Jurkat, Clone E6-1 (cell line): ENCODE results near the gene PTPN14.

Source experiments
- DNase-seq: peaks from one replicate; pipeline ENCODE4 v3.0.0-alpha.2; 2011; ENCODE audit warnings: low read depth, low spot score
- H3K4me3 ChIP-seq: 2 replicates; pipeline ENCODE4 v1.5.1; 2011; ENCODE audit warnings: mild to moderate bottlenecking, low read length, control low read depth, moderate library complexity

The PTPN14 gene

DNA sequence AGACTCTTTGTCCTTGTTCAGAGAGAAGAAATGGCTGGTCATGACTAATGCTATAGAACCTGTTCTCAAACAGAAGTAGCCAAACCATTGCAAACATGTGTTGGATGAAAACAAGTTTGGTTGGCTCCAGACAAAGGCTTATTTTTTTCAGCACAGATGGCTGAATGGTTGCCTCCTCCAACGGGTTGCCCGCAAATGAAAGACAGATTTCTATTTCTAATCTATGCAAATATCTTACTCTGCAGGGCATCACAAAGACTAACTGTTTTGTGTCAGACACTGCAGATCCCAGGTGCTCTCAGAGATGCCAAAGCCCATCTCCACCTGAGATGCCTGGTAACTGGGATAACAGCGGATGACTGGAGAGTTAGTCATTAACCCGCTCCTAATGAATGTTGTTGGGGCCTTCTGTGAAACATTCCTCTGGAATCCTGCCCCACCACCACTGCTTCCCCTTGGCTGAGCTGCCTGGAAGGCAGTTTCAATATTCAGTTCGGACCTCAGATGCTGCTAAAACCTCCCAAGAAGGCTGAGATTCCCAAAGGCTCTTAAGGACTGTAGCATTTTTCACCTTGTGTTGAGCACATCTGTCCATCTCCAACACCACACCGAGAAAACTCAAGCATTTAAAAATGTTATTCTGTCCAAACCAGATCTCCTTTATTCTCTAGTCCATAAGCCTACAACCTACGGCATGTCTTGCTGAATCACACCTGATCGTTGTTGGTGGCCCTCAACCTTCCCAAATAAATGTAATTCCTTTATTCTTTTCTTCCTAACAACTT, 104.4 kb downstream of the PTPN14 start:
- DNase-seq, result no peak
- no peak overlapping the region for H3K4me3 ChIP-seq

DNA sequence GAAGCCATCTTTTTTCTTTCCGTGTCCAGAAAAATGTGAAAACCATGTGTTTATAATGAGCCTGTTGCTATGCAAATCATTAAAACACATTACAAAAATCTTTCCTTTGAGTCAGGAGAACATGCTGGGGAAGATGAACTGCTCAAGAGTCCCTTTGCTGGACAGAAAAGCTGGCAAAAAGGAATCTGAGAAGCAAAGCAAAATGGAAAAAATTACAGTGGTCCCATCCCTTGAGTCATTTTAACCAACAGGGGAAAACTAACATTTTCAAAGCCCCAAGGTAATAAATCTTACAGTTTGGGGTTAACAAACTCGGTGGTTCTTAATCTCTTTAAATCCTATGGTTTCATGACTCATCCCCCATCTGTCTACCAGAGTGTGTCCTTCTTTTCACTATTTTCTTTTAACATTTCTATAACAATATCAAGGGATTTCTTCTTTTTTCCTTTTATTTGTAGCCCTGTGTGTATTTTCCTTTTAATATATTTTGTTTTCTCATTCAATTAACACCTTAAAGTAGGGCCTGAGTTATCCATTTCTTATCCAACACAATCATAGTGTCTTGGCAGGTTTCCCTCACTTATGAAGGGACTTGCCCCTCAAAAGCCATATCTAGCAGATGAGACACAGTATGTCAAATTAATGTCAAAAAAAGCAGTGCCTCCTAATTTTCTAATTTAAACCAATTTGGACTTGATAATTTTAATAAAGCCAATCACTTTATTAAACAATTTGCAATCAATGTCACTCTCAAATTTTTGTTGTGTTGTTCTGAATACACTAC, 105.4 kb downstream of the PTPN14 start:
- no peak for DNase-seq
- no peak overlapping the region for H3K4me3 ChIP-seq

DNA sequence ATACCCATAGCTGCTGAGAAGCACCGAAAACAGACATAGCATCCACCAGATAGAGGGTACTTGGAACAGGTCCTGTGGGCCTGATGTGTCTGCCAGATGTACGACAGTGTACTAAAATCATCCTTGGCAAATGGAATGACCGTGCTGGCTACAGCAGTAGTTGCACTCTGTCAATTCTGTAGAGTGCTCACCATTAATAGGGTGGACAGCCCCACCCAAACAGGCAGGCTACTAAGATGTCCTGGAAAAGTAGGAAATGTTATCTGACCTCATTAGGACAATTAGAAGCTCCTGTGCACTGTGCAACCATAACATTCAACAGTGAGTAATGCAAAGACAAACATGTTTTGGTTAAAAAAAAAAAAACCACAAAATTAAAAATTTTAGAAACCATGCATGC, 106.2 kb downstream of the PTPN14 start:
- no peak overlapping the region for H3K4me3 ChIP-seq
- no peak for DNase-seq

DNA sequence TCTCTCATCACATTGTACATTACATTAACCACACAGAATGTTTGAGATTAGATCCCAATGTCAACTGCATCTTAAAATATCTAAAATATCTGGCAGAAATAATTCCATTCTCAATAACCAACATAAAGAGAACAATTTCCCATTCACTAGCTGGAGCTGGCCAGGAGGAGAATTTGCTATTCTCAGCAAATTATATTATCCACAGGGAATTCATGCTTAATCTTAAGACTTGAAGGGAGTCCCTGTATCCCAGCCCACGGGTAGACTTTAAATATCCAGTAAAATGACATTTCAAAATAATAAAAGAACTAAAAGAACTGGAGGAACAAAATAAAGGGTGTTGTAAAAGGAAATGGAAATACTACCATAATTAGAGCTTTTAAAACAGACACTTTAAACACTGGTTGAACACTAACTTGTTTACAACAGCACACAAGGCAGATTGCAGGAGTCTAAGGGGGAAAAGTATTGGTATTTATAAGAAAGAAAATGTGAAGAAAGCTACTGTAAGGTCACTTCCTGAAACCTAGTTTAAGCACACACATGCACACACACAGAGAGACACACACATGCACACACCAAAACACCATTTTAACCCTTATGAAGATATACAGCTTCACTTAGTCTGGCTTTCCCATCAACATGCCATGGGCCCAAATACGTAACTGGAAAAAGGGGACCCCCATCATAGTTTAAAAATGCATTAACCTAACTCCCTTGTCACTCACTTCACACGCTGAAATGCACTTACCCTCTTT, 107.0 kb downstream of the PTPN14 start:
- no peak overlapping the region for H3K4me3 ChIP-seq
- DNase-seq, result no peak

DNA sequence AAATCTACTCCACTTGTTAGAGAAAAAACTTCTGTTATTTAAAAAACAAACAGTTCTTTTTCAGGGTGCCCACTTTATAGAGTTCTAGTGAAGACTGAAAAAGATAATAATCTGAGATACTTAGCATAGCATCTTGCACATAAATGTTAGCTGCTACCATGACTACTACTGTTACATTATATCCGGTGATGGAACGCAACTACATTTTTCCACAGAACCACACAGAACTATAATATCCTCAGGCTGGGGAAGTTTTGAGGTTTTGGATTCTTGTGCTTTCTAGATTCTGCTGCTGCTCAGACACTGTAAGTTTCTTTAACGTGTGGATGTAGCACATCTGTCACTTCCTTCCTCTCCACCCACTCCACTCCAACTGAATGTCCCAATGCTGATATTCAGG, 110.3 kb downstream of the PTPN14 start:
- DNase-seq, result no peak
- H3K4me3 ChIP-seq, result no peak overlapping the region

DNA sequence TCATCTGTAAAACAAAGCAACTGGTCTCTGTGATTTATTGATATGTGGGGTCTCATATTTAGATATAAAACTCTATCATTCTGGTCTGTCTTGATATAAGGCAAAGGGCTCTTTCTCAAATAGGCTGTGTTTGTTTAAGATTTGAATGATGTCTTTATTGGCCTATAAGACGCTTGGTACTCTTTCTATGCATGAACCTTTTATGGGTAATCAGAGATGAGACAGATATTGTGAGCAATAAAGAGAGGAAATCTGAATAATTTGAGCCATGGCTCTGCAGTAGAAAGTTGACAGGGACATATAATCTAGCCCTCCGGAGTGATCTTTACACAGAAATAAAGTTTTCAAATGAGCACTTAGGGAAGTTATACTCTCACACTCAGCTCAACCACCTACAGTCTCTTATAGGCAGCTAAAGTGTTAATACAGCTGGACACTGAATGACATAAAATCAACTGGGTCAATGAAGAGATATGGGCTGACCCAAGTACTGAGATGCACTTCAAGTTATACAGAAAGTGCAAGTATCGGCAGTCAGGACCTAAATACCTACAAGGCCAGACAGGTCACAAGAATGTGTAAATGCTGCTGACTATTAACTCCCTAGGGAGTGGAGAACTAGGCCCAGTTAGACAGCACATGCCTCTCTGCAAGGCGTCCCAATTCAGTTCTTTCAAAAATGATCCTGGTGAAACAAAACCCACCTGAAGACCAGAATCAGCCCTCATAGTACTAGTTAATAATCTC, 111.0 kb downstream of the PTPN14 start:
- no peak for DNase-seq
- H3K4me3 ChIP-seq, result no peak overlapping the region

DNA sequence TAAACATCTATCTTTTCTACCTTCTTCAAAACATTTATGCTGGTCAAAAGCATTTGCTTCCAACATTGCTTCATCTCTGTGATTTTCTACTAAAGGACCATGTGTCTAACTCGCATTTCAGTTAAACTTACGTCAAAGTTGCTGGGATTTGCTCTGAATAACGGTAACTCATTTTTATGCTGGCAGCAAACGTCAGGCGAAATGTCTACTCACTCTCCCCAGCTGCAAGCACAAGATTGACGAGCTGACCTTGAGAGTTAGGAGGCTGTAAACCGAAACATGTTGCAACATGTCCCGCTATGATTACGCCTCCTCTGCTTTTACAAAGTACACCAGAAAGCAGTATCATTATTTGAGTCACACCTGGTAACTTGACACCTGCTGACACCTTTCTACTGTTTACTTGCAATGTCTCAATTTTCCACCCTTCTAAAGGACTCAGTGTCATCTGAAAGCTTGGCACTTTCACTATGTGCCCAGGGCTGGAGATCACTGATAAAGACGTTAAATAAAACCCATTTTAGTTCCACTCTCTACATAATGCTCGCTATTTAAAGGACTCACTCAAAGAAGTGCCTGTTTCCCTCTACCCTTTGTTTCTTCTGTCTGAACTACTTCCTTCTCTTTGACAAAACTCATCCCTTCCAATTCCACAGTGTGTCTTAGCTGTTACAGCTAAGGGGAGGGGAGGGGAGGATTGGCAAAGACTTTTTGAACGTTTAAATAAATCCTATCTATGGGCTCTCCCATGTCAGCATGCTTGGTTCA, 111.9 kb downstream of the PTPN14 start:
- H3K4me3 ChIP-seq, result no peak overlapping the region
- no peak for DNase-seq

DNA sequence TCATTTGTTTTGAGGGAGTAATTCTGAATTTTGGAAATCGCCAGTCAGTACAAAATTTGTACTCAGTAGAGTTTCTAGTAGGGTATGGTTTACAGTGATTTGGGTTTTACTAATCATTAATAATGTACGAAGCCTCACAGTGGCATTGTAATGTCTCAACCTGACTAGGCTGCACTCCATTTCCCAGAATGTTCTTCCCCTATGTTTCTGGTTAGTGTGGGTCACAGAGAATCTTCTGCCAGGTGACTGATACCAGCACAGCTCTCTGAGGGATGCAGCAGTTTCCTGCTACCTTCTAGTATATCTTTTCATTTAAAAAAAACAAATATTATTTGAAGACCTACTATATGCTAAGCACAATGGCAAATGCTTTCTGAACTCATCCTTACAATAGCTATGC, 112.9 kb downstream of the PTPN14 start:
- no peak for DNase-seq
- H3K4me3 ChIP-seq, result no peak overlapping the region

DNA sequence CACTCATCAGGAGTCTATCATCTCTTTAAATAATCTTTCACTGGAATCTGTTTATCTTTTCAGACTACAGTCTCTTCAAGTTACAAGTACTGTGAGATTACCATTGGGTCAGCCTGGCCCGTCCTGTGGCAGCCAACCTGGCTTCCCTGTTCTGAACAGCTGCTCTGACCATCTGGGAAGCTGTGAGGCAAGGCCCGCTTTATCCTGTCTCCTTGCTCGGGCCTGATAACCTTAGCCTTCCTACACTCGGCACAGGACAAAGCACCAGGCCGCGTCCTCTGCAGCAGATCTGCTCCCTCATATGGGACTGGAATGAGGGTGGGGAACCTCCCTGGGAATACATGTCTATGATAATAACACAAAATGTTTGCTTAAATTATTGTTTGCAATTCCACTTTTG, 113.3 kb downstream of the PTPN14 start:
- no peak for DNase-seq

DNA sequence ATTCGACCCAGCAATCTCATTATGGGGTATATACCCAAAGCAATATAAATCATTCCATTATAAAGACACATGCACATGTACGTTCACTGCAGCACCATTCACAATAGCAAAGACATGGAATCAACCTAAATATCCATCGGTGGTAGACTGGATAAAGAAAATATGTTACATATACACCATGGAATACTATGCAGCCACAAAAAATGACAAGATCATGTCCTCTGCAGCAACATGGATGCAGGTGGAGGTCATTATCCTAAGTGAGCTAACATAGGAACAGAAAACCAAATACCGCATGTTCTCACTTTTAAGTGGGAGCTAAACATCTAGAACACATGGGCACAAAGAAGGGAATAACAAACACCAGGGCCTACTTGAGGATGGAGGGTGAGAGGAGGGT, 115.5 kb downstream of the PTPN14 start:
- no peak for DNase-seq
- H3K4me3 ChIP-seq, result no peak overlapping the region

More for the DNA sequence above, 113.3 kb downstream of the PTPN14 start:
- no peak overlapping the region for H3K4me3 ChIP-seq

DNA sequence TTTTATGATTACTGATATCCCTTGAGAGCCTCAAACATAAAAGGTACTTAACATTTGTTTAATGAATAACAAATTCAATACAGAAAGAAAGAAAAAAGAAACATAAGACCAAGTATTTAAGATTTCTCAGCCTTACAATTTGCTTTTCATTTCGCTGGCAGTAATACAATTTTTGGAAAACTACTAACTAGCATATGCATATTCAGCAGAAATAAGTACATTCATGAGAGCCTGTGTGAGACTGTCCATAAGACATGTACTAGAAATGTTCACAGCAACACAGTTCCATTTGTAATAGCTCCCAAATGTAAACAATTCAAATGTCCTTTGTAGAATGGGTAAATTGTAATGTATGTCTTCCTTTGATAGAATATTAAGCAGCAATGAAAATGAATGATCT, 119.2 kb downstream of the PTPN14 start:
- DNase-seq, result no peak
- H3K4me3 ChIP-seq, result no peak overlapping the region

DNA sequence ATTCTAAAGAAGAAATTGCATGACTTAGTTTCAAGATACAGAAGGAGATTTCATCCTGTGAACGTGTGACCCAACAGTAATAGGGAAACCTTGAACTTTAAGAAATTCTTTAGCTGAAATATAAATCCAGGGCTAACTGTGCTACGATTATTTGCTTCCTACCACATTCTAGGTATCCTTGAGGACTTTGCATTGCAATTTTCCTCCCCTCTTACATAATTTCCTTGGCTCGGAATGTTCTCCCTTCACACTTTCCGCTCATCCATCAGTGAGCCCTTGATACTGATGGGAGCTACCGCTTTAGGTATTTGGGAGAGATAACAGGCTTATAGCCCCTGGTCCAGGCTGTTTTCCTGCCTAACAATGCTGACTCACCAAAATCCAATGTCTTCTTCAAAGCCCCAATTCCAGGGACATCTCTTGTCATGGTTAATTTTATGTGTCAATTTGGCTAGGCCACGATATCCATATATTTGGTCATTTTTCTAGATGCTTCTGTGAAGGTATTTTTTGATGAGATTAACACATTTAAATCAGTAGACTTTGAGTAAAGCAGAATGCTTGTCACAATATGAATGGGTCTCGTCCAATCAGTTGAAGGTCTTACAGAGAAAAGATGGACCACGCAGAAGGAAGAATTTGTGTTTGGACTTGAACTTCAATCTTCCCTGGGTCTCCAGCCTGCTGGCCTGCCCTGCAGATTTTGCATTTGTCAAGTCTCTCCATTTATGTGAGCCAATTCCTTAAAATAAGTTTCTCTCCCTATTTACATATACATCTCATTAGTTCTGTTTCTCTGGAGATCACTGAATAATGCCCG, 121.2 kb downstream of the PTPN14 start:
- no peak for DNase-seq
- H3K4me3 ChIP-seq, result no peak overlapping the region

DNA sequence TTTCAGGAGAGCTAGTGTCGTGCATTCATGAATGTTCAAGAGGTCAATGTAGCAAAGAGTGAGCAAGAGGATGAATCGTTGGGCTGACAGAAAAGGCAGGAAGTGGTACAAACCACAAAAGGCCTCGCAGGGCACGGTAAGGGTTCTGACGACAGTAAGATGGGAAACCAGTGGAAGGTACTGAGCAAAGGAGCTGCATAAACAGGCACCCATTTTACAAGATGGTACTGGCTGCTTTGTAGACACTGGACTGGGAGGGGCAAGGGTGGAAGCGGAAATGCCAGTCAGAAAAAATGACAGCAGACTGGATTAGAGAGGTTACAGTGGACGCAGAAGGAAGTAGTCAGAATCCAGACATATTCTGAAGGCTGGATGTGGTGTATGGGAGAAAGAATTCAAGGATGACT, 123.5 kb downstream of the PTPN14 start:
- DNase-seq, result peak; percentile 96
- H3K4me3 ChIP-seq, result peak overlapping the region; percentile 20; the same call in 1 of the 2 replicates

DNA sequence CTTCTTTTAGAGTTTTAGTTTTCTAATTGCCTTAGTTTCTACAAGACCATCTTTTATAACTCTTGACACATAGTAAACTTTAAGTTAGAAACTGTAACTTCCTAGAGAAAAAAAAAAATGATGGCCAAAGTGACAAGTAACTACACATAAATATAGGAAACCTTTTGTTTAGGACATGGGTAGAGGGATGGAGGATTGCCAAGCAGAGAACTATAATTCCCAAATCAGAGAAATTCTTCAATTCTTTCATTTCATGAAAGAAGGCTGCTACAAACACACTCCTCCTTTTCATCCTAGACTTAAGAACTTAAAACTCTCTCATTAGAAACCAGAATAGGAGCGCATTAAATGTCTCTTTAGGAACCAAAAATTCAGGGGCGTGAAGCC, 125.0 kb downstream of the PTPN14 start:
- H3K4me3 ChIP-seq, result no peak overlapping the region
- no peak for DNase-seq

DNA sequence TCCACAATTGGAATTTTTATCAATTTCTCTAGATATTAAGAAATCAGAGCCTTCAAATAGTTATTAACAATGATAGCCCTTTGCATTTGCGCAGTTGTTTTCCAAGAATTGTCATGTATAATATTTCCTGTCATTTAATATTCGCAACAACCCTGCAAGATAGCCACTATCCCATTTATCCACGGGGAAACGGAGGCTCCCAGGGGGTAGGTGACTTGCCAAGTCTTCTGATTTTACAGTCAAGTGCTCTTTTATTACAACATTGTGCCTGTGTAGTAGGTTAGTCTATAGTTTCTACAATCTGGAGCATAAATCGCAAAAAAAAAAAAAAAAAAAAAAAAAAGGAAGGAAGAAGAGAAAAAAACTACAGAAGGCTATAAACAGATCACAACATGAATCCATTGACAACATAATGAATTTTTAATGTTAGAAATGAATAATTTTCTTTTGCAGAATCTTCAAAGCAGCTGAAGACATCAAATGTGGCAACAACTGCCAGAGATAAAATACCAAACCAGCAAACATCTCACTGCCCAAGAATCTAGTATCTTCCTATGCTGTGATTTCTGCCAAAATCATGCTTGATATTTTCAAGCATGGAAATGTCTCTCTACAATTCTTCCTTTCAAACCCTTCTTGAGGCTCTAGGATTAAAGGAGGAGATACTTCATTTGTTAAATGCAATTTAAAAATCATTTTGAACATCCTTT, 125.5 kb downstream of the PTPN14 start:
- DNase-seq, result no peak
- no peak overlapping the region for H3K4me3 ChIP-seq

DNA sequence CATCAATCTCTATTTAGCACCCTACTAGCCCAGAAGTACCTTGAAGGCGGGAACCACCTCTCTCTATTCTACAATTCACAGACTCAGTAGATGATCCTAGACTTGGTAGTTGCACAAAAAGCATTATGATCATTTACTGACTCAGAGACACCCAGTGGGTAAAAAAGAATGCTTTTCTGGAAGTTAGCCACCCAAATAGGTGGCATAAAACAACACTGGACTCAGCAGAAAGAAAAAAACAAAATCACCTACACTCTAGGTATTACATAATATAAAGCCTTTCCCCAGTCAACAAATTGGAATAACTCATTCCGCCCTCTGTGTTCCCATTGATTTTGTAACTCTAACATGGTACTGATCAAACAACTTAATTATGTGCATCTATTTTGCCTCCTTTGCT, 126.3 kb downstream of the PTPN14 start:
- DNase-seq, result no peak
- H3K4me3 ChIP-seq, result no peak overlapping the region

DNA sequence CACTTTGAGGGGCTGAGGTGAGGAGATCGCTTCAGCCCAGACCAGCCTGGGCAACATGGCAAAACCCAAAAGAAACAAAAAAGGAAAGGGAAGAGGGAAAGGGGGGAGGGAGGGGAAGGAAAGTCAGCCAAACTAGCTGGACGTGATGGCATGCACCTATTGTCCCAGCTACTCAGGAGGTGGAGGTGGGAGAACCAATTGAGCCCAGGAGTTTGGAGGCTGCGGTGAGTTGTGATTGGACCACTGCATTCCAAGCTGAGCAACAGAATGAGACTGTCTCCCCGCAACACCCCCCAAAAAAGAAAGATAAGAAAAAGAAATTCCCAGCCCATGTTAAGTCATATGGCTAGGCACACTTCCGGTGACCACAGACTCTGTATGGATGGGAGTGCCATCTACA, 128.4 kb downstream of the PTPN14 start:
- no peak overlapping the region for H3K4me3 ChIP-seq
- no peak for DNase-seq
